Heart right ventricle (tissue), 16 donors: ENCODE measurements around the gene IPO5. TPM values are rescaled to one million over a fixed set of nuclear protein-coding genes. Genes with fewer than 3 reads are reported as not detected.

Experiments
- ATAC-seq, 8 donors: fragments of 200-7000 bp; cut with Tn5 transposase; one replicate each; pipeline ENCODE4 v1.9.1; 2020; ENCODE audit warnings: mild to moderate bottlenecking in 8 of 8, moderate library complexity in 8 of 8, moderate number of reproducible peaks in 1 of 8
- DNase-seq, 2 donors: peaks; one replicate each; pipeline ENCODE4 v3.0.0-alpha.2; 2020
- H3K27ac ChIP-seq, 10 donors: fragments of 200-600 bp; sonication (generic) in 2 of 10; one replicate each; pipeline versions ENCODE4 v1.5.0 to v1.8.0; 2020 to 2022; ENCODE audit warnings: mild to moderate bottlenecking in 3 of 10
- H3K27me3 ChIP-seq, 7 donors: fragments of 200-600 bp; one replicate each; pipeline ENCODE4 v1.8.0; 2021 to 2022; ENCODE audit warnings: mild to moderate bottlenecking in 2 of 7
- H3K36me3 ChIP-seq, 9 donors: fragments of 200-600 bp; sonication (generic) in 1 of 9; one replicate each; pipeline versions ENCODE4 v1.5.0 to v1.8.0; 2020 to 2022; ENCODE audit warnings: mild to moderate bottlenecking in 2 of 9
- H3K4me1 ChIP-seq, 9 donors: fragments of 200-600 bp; sonication (generic) in 1 of 9; one replicate each; pipeline versions ENCODE4 v1.5.0 to v1.8.0; 2020 to 2022; ENCODE audit warnings: mild to moderate bottlenecking in 4 of 9
- H3K4me3 ChIP-seq, 10 donors: fragments of 200-600 bp; sonication (generic) in 2 of 10; one replicate each; pipeline versions ENCODE4 v1.5.0 to v1.8.0; 2020 to 2022; ENCODE audit warnings: mild to moderate bottlenecking in 7 of 10, moderate library complexity in 2 of 10
- H3K9me3 ChIP-seq, 11 donors: fragments of 200-600 bp in 10 of 11; sonication (generic) in 2 of 11; one replicate each; pipeline versions ENCODE4 v1.5.0 to v1.8.0; 2013 to 2022; ENCODE audit warnings: mild to moderate bottlenecking in 2 of 11, control low read depth in 1 of 11, moderate library complexity in 1 of 11
- CTCF ChIP-seq, 9 donors: fragments of 200-600 bp; sonication (generic) in 2 of 9; IDR thresholded peaks; one replicate each; pipeline versions ENCODE4 v1.5.0 to v1.8.0; 2021 to 2022; ENCODE audit warnings: antibody characterized with exemption in 9 of 9, mild to moderate bottlenecking in 5 of 9, moderate library complexity in 1 of 9
- WGBS, 2 donors: extraction: QIAGEN DNeasy Blood & Tissue Kit; methylation state at CpG; one replicate each; pipeline ENCODE4 v1.1.7; 2013; ENCODE audit warnings: inconsistent platforms in 1 of 2; 5-methylcytosine and 5-hydroxymethylcytosine counted together
- intact Hi-C, 10 donors: fragments of 100-400 bp; cut with DNase I; formaldehyde crosslinking; loops; one replicate each; pipeline versions ENCODE4 v1.11.1 to v1.14.2; 2022
- polyA plus RNA-seq, 2 donors: library from polyadenylated mRNA; stranded (reverse); fragments of 200-250 nt; gene quantifications; one replicate each; pipeline ENCODE4 v1.2.3, GENCODE V29; 2013
- total RNA-seq, 10 donors: library from RNA; stranded (reverse); fragmentation: NEBNext Ultra II Directional in 3 of 10; extraction: Animal tissue kit (Norgen Biotek cat#: 25700) in 3 of 10; gene quantifications; one replicate each; pipeline versions ENCODE4 v1.2.1 to v1.2.4, GENCODE V29; 2021 to 2023
- donor health status: Arrhythmogenic right ventricular cardiomyopathy.
- donor health status: ischemic (EF 13 %, LVEDD 7.1; RV severe dilation, severe dysfunction).
- donor health status: healthy with polysubstance abuse.
- donor health status: DM: no; HTN: yes; CAD: no.
- donor health status: DM: no; HTN: no; CAD: no.
- donor health status: ischemic (EF 25% LVEDD 6.9; RV normal size, moderate dysfunction).
- donor health status: ischemic (EF 25% LVEDD 5.7; RV mildly dilated, moderate dysfunction).
- donor health status: healthy.
- donor health status: DM: yes; HTN: yes; CAD: no.
- donor health status: Ischemic cardiomyopathy.
- donor health status: ischemic (EF 35%, LVEDD 5.7; RV mildly dilated, moderate dysfunction).
- donor health status: nonischemic (EF 11% LVEDD 7.7; RV severe dilation, severe dysfunction).
- donor health status: DM: yes; HTN: yes; CAD: no.
- donor health status: PGD.
- donor health status: ischemic (EF 29% LVEDD 5.4; RV normal size, mild dysfunction).
- donor health status: nonischemic (EF 23%, LVEDD 6.1; RV moderate dilation, normal function).

IPO5 gene
- total and polyA plus RNA-seq, 12 donors = 17.0 to 149 (median 115) TPM

- DNase-seq = no peak
- Histone ChIP-seq H3K27ac (no peak overlapping the region), H3K27me3 (no peaks in the 10 kb centered on the region), H3K36me3 (peaks cover 4 to 100% (median 80%) of the 10 kb centered on the region in 9 donors), H3K4me3 (no peak overlapping the region), H3K4me1 (no peaks in the 10 kb centered on the region), H3K9me3 (no peaks in the 10 kb centered on the region)
- no peak for TF ChIP-seq CTCF (IDR thresholded peaks at IDR 0.05)
- intact Hi-C loops = loop anchor here in 1 of 10 donors (5.0 kb wide), 1 partner anchor 405 kb away; no protein-coding TSS in a partner anchor
- 94 to 95% methylated on average over 5 of the region's 5 CpGs for WGBS, 2 donors
- no peak for ATAC-seq
These were observed 53.5 kb downstream of the IPO5 start for GRCh38 chr13:98007001-98007400.

- peaks cover 0 to 5% (median 0%) of the 10 kb centered on the region in 9 donors for H3K4me1 ChIP-seq
- no peak for DNase-seq
- ATAC-seq = no peak
- no peak overlapping the region for H3K4me3 ChIP-seq
- TF ChIP-seq CTCF (IDR thresholded peaks at IDR 0.05) = no peak
- WGBS, 2 donors = 93 to 96% methylated on average over 9 of the region's 9 CpGs
- intact Hi-C loops = no loop called here
- H3K9me3 ChIP-seq = no peaks in the 10 kb centered on the region
- peaks cover 2 to 100% (median 73%) of the 10 kb centered on the region in 9 donors for H3K36me3 ChIP-seq
- no peak overlapping the region for H3K27ac ChIP-seq
- no peaks in the 10 kb centered on the region for H3K27me3 ChIP-seq
These were observed 59.8 kb downstream of the IPO5 start for GRCh38 chr13:98013241-98013640.

- Histone ChIP-seq H3K27ac (no peak overlapping the region), H3K27me3 (no peaks in the 10 kb centered on the region), H3K9me3 (no peaks in the 10 kb centered on the region), H3K36me3 (peaks cover 0 to 100% (median 75%) of the 10 kb centered on the region in 9 donors), H3K4me3 (no peak overlapping the region), H3K4me1 (peaks cover 0 to 5% (median 0%) of the 10 kb centered on the region in 9 donors)
- DNase-seq (no peak), ATAC-seq (no peak)
- intact Hi-C loops = loop anchor here in 1 of 10 donors (5.0 kb wide), 1 partner anchor 823 kb away; no protein-coding TSS in a partner anchor
- TF ChIP-seq CTCF (IDR thresholded peaks at IDR 0.05) = no peak
These were observed 61.3 kb downstream of the IPO5 start for GRCh38 chr13:98014766-98015165.

- H3K36me3 ChIP-seq = peaks cover 0 to 100% (median 69%) of the 10 kb centered on the region in 9 donors
- no peak overlapping the region for H3K27ac ChIP-seq
- no peaks in the 10 kb centered on the region for H3K27me3 ChIP-seq
- H3K4me3 ChIP-seq = no peak overlapping the region
- DNase-seq (no peak), ATAC-seq (no peak)
- H3K9me3 ChIP-seq = no peaks in the 10 kb centered on the region
- intact Hi-C loops = loop anchor here in 1 of 10 donors (5.0 kb wide), 1 partner anchor 819 kb away; no protein-coding TSS in a partner anchor
- H3K4me1 ChIP-seq = peaks cover 0 to 16% (median 10%) of the 10 kb centered on the region in 9 donors
- TF ChIP-seq CTCF (IDR thresholded peaks at IDR 0.05) = no peak
- WGBS, 2 donors = 96 to 98% methylated on average over 4 of the region's 4 CpGs
These were observed 64.8 kb downstream of the IPO5 start for GRCh38 chr13:98018293-98018692.
